Measurements from ENCODE around the gene AEBP2.

DNA sequence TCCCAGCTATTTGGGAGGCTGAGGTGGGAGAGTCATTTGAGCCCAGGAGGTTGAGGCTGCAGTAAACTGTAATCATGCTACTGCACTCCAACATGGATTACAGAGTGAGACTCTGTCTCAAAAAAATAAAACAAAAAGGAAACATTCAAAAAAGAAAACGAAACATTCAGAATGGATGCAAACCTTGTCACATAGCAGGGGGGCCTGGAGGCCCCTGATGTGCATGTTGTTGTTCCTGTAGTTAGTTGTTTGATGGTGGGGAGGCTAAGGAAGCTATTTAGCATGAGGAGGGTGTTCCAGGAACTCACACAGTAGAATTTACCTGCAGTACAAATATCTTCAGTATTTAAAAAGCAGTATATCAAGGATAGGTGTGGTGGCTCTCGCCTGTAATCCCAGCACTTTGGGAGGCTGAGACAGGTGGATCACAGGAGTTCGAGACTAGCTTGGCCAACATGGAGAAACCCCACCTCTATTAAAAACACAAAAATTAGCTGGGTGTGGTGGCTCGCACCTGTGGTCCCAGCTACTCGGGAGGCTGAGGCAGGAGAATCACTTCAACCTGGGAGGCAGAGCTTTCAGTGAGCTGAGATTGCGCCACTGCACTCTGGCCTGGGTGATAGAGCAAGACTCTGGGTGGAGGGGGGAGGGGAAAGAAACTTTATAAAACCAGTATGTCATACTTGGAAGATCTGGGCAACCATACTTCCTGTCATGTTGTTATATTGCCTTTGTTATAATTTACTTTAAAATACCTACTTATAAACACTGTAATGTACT, 17.6 kb upstream of the AEBP2 start:
- TF ChIP-seq, protein P1, sequence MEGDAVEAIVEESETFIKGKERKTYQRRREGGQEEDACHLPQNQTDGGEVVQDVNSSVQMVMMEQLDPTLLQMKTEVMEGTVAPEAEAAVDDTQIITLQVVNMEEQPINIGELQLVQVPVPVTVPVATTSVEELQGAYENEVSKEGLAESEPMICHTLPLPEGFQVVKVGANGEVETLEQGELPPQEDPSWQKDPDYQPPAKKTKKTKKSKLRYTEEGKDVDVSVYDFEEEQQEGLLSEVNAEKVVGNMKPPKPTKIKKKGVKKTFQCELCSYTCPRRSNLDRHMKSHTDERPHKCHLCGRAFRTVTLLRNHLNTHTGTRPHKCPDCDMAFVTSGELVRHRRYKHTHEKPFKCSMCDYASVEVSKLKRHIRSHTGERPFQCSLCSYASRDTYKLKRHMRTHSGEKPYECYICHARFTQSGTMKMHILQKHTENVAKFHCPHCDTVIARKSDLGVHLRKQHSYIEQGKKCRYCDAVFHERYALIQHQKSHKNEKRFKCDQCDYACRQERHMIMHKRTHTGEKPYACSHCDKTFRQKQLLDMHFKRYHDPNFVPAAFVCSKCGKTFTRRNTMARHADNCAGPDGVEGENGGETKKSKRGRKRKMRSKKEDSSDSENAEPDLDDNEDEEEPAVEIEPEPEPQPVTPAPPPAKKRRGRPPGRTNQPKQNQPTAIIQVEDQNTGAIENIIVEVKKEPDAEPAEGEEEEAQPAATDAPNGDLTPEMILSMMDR (conservative IDR thresholded peaks at IDR 0.05; ENCODE audit: low read depth, low read length): no peak
- TF ChIP-seq RFX5 (IDR thresholded peaks at IDR 0.05; ENCODE audit: low read depth, low read length) (no peak), POLR2A (IDR thresholded peaks at IDR 0.05; ENCODE audit: low read depth, low read length) (no peak), BHLHE40 (IDR thresholded peaks at IDR 0.05; ENCODE audit: low read depth, low read length) (no peak)
- TF ChIP-seq, protein P2, sequence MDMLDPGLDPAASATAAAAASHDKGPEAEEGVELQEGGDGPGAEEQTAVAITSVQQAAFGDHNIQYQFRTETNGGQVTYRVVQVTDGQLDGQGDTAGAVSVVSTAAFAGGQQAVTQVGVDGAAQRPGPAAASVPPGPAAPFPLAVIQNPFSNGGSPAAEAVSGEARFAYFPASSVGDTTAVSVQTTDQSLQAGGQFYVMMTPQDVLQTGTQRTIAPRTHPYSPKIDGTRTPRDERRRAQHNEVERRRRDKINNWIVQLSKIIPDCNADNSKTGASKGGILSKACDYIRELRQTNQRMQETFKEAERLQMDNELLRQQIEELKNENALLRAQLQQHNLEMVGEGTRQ (IDR thresholded peaks at IDR 0.05; ENCODE audit: low read depth, low read length): no peak

Measured in IMR-90 (cell line).